Suprapubic skin (tissue), 4 donors: ENCODE data around the gene METTL13.

Experiments
- EP300 ChIP-seq: sonication (generic); formaldehyde crosslinking; IDR thresholded peaks from one replicate; pipeline ENCODE4 v1.6.1; 2017; ENCODE audit warnings: antibody characterized with exemption
- POLR2A ChIP-seq, 2 donors: fragments of 450-650 bp; IDR thresholded peaks; one replicate each; pipeline ENCODE4 v1.6.1; 2017; ENCODE audit warnings: antibody characterized with exemption in 2 of 2, mild to moderate bottlenecking in 2 of 2, moderate library complexity in 2 of 2
- POLR2AphosphoS5 ChIP-seq, 3 donors: sonication (generic); formaldehyde crosslinking; IDR thresholded peaks; one replicate each; pipeline ENCODE4 v1.6.1; 2017; ENCODE audit warnings: antibody characterized with exemption in 3 of 3
- TF ChIP-seq, protein P1 (sequence below), 2 donors: fragments of 200-600 bp in 1 of 2; fragments of 450-650 bp in 1 of 2; sonication (generic) in 1 of 2; IDR thresholded peaks; one replicate each; pipeline ENCODE4 v1.5.1; 2016 to 2019; ENCODE audit warnings: antibody characterized with exemption in 2 of 2, mild to moderate bottlenecking in 1 of 2, moderate library complexity in 1 of 2

DNA sequence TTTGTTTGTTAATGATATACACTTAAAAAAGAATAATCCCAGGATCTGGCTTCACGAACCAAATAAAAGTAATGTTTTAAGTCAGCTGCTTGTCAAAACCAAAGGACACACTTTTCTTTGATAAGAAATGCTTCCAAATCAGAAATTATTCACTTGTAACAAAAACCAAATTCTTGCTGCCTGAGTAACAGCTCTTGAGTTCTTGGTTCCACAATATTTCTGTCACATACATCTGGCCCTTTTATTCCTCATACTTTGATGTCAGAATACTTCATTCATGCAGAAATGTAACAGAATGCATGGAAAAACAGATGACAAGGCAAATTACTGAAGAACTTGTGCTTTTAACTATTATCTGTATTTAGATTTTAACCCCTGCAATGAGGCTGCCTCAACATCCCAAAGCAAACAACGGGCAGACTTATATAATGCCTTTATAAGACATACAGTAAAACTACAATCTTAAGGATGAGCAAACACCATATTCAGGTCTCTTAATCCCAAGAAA, 41.0 kb upstream of the METTL13 start:
- TF ChIP-seq POLR2AphosphoS5 (IDR thresholded peaks at IDR 0.05) (no peak), POLR2A (IDR thresholded peaks at IDR 0.05) (no peak), EP300 (no peak)
- TF ChIP-seq, protein P1, sequence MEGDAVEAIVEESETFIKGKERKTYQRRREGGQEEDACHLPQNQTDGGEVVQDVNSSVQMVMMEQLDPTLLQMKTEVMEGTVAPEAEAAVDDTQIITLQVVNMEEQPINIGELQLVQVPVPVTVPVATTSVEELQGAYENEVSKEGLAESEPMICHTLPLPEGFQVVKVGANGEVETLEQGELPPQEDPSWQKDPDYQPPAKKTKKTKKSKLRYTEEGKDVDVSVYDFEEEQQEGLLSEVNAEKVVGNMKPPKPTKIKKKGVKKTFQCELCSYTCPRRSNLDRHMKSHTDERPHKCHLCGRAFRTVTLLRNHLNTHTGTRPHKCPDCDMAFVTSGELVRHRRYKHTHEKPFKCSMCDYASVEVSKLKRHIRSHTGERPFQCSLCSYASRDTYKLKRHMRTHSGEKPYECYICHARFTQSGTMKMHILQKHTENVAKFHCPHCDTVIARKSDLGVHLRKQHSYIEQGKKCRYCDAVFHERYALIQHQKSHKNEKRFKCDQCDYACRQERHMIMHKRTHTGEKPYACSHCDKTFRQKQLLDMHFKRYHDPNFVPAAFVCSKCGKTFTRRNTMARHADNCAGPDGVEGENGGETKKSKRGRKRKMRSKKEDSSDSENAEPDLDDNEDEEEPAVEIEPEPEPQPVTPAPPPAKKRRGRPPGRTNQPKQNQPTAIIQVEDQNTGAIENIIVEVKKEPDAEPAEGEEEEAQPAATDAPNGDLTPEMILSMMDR (IDR thresholded peaks at IDR 0.05), result no peak
